ENCODE data around the gene TSBP1. TPM values are rescaled to one million over a fixed set of nuclear protein-coding genes. Genes with fewer than 3 reads are reported as not detected.
"Not testable (repeated sequence)": the region's sequence is repeated elsewhere in the genome, so short reads cannot be mapped to it uniquely, and the experiment has no call there.

The TSBP1 gene
- total RNA-seq, 2 donors from 2014 or later = not detected

GRCh38 chr6:32393665-32394420, 22.1 kb upstream of the TSBP1 start:
- Mint-ChIP-seq H3K4me1 (ENCODE audit: low read depth in 2 of 2) (peaks cover 0 to 7% of the 10 kb centered on the region in 2 donors), H3K27ac (no peak overlapping the region), H3K9me3 (no peaks in the 10 kb centered on the region), H3K27me3 (peaks cover 8 to 24% of the 10 kb centered on the region in 2 donors), H3K4me3 (no peak overlapping the region), H3K36me3 (no peaks in the 10 kb centered on the region)
- no peak for DNase-seq (ENCODE audit: low spot score)
- no peak for ATAC-seq

DNA sequence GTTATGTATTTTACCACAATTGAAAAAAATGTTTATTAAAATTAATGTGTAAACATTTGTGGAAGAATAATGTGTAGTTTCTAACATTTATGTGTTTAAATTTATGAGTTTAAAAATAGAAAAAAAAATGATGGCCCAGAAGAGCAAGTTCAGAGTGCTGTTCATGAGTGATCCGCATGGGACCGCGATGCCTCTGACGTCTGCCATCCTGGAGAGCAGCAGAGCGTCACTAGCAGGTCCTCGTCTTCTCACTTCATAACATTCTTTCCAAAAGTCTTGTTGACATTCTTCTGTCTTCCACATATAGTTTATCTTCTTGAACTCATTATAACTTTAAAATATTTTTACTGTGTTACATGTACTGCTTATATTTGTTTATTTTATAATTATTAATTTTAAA, 19.8 kb upstream of the TSBP1 start:
- DNase-seq (ENCODE audit: low spot score) = no peak
- Mint-ChIP-seq H3K9me3 (no peaks in the 10 kb centered on the region), H3K4me1 (ENCODE audit: low read depth in 2 of 2) (no peaks in the 10 kb centered on the region), H3K27ac (no peak overlapping the region), H3K4me3 (no peak overlapping the region), H3K36me3 (no peaks in the 10 kb centered on the region), H3K27me3 (peaks cover 15 to 30% of the 10 kb centered on the region in 2 donors)
- no peak for ATAC-seq

- H3K9me3 Mint-ChIP-seq = no peaks in the 10 kb centered on the region
- no peak overlapping the region for H3K27ac Mint-ChIP-seq
- H3K4me1 Mint-ChIP-seq (ENCODE audit: low read depth in 2 of 2) = no peaks in the 10 kb centered on the region
- no peaks in the 10 kb centered on the region for H3K36me3 Mint-ChIP-seq
- peaks cover 15 to 18% of the 10 kb centered on the region in 2 donors for H3K27me3 Mint-ChIP-seq
- no peak for DNase-seq (ENCODE audit: low spot score)
- H3K4me3 Mint-ChIP-seq = no peak overlapping the region
- ATAC-seq = no peak
Measured at GRCh38 chr6:32387589-32388340, 16.1 kb upstream of the TSBP1 start.

GRCh38 chr6:32386040-32386439, 14.3 kb upstream of the TSBP1 start:
- Mint-ChIP-seq H3K4me3 (no peak overlapping the region), H3K9me3 (no peaks in the 10 kb centered on the region), H3K36me3 (no peaks in the 10 kb centered on the region), H3K27me3 (peaks cover 15% of the 10 kb centered on the region in 2 donors), H3K27ac (no peak overlapping the region), H3K4me1 (ENCODE audit: low read depth in 2 of 2) (no peaks in the 10 kb centered on the region)
- DNase-seq (ENCODE audit: low spot score) (no peak), ATAC-seq (no peak)

DNA sequence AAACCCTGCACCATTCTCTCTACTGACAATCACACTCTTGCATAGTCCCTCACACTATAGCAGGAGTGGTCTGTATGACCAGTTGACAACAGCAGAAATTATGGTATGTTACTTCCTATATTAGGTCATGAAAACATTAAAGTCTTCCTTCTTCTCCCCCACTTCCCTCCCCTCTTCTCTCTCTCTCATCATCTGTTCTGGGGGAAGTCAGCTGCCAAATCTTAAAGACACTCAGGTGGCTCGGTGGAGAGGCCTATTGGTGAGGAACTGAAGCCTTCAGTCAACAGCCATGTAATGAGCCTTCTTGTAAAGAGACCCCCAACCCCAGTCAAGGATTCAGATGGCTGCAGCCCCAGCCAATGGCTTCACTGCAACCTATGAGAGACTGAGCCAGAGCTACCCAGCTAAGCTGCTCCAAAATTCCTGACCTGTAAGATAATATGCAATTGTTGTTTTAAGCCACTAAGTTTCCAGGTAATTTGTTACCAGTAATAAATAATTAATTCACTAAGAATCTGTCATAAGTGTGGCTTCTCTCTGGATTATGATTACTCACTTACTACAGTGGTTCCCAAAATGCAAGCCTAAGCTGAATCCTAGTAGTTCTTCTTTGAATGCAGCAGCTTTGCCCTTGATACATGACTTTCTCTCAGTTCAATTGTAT, 11.2 kb upstream of the TSBP1 start:
- Mint-ChIP-seq H3K9me3 (no peaks in the 10 kb centered on the region), H3K4me3 (no peak overlapping the region), H3K27me3 (peaks cover 7 to 16% of the 10 kb centered on the region in 2 donors), H3K27ac (no peak overlapping the region), H3K4me1 (ENCODE audit: low read depth in 2 of 2) (no peaks in the 10 kb centered on the region), H3K36me3 (no peaks in the 10 kb centered on the region)
- ATAC-seq (no peak), DNase-seq (ENCODE audit: low spot score) (no peak)

- H3K36me3 Mint-ChIP-seq = no peaks in the 10 kb centered on the region
- H3K27me3 Mint-ChIP-seq = peaks cover 10 to 20% of the 10 kb centered on the region in 2 donors
- H3K4me1 Mint-ChIP-seq (ENCODE audit: low read depth in 2 of 2) = no peaks in the 10 kb centered on the region
- ATAC-seq (no peak), DNase-seq (ENCODE audit: low spot score) (no peak)
- H3K4me3 Mint-ChIP-seq = no peak overlapping the region
- no peak overlapping the region for H3K27ac Mint-ChIP-seq
- H3K9me3 Mint-ChIP-seq = no peaks in the 10 kb centered on the region
Measured at GRCh38 chr6:32379545-32379944, 7.8 kb upstream of the TSBP1 start.

GRCh38 chr6:32375739-32376529, 4.2 kb upstream of the TSBP1 start:
- no peaks in the 10 kb centered on the region for H3K36me3 Mint-ChIP-seq
- ATAC-seq = no peak

GRCh38 chr6:32371229-32371628, 474 bp downstream of the TSBP1 start:
- Mint-ChIP-seq H3K27ac (no peak overlapping the region), H3K4me3 (no peak overlapping the region), H3K36me3 (no peaks in the 10 kb centered on the region), H3K27me3 (peaks cover 10 to 21% of the 10 kb centered on the region in 2 donors), H3K9me3 (no peaks in the 10 kb centered on the region), H3K4me1 (ENCODE audit: low read depth in 2 of 2) (no peaks in the 10 kb centered on the region)
- no peak for ATAC-seq
- DNase-seq (ENCODE audit: low spot score) = no peak

More at GRCh38 chr6:32375739-32376529, 4.2 kb upstream of the TSBP1 start:
- H3K27ac Mint-ChIP-seq = no peak overlapping the region
- no peaks in the 10 kb centered on the region for H3K4me1 Mint-ChIP-seq (ENCODE audit: low read depth in 2 of 2)
- no peak overlapping the region for H3K4me3 Mint-ChIP-seq
- no peak for DNase-seq (ENCODE audit: low spot score)
- H3K27me3 Mint-ChIP-seq = peaks cover 21% of the 10 kb centered on the region in 2 donors
- H3K9me3 Mint-ChIP-seq = no peaks in the 10 kb centered on the region

DNA sequence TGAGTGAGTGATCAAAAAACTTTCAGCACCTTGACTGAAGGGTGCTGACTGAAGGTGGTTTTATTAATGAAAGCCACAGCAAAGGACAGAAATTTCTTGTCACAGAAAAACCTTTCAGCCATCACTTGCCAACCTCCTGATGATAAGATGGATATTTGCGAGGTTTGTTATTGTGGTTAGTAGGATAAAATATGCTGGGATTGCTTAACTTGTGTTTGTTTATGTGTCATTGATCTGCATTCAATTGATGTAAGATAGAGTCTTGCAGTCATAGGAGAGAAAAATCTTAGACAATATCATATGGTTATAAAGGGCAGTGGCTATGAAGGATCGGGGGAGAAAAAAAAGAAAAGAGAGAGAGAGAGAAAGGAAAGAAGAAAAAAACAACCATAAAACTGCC, 1.2 kb downstream of the TSBP1 start:
- H3K36me3 Mint-ChIP-seq = no peaks in the 10 kb centered on the region
- no peak overlapping the region for H3K27ac Mint-ChIP-seq

GRCh38 chr6:32369660-32370059, 2.0 kb downstream of the TSBP1 start:
- H3K4me1 Mint-ChIP-seq (ENCODE audit: low read depth in 2 of 2) = no peaks in the 10 kb centered on the region
- ATAC-seq (peak in 1 of 2 donors; percentile 67), DNase-seq (ENCODE audit: low spot score) (no peak)
- no peaks in the 10 kb centered on the region for H3K36me3 Mint-ChIP-seq
- no peak overlapping the region for H3K27ac Mint-ChIP-seq
- no peak overlapping the region for H3K4me3 Mint-ChIP-seq
- peaks cover 17 to 27% of the 10 kb centered on the region in 2 donors for H3K27me3 Mint-ChIP-seq
- H3K9me3 Mint-ChIP-seq = no peaks in the 10 kb centered on the region

More for the DNA sequence above, 1.2 kb downstream of the TSBP1 start:
- no peak overlapping the region for H3K4me3 Mint-ChIP-seq
- DNase-seq (ENCODE audit: low spot score) (no peak), ATAC-seq (no peak)
- H3K4me1 Mint-ChIP-seq (ENCODE audit: low read depth in 2 of 2) = no peaks in the 10 kb centered on the region
- peaks cover 10 to 22% of the 10 kb centered on the region in 2 donors for H3K27me3 Mint-ChIP-seq
- no peaks in the 10 kb centered on the region for H3K9me3 Mint-ChIP-seq

DNA sequence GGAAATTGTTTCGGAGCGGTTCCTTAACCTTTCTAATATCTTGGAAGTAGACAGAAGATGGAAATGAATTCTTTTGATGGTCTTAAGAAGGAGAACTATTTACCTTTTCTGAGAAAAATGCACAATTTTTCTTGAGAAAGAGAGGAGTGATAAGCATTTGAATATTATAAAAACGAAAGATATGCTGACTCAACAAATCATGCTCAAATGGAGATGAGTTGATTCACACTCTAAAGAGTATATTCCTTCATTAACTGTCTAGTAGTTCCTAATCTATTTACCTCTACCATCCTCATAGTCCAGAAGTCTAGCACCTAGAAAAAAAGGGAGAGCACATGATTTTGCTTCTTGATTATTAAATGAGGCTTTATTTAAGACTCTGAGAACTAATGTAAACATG, 4.1 kb downstream of the TSBP1 start:
- no peak for DNase-seq (ENCODE audit: low spot score)
- H3K27me3 Mint-ChIP-seq = peaks cover 30 to 34% of the 10 kb centered on the region in 2 donors
- no peaks in the 10 kb centered on the region for H3K36me3 Mint-ChIP-seq
- no peak overlapping the region for H3K27ac Mint-ChIP-seq
- no peak overlapping the region for H3K4me3 Mint-ChIP-seq
- no peaks in the 10 kb centered on the region for H3K9me3 Mint-ChIP-seq
- ATAC-seq = no peak
- no peaks in the 10 kb centered on the region for H3K4me1 Mint-ChIP-seq (ENCODE audit: low read depth in 2 of 2)

- not testable (repeated sequence) for ATAC-seq; H3K4me1 Mint-ChIP-seq (ENCODE audit: low read depth in 2 of 2); H3K27ac Mint-ChIP-seq; DNase-seq (ENCODE audit: low spot score); H3K9me3 Mint-ChIP-seq; H3K36me3 Mint-ChIP-seq; H3K4me3 Mint-ChIP-seq
- H3K27me3 Mint-ChIP-seq = peaks cover 9 to 14% of the 10 kb centered on the region in 2 donors
Measured at GRCh38 chr6:32359225-32359624, 12.5 kb downstream of the TSBP1 start.

- not testable (repeated sequence) for H3K4me3 Mint-ChIP-seq; H3K4me1 Mint-ChIP-seq (ENCODE audit: low read depth in 2 of 2); H3K36me3 Mint-ChIP-seq; DNase-seq (ENCODE audit: low spot score); H3K9me3 Mint-ChIP-seq; H3K27ac Mint-ChIP-seq; ATAC-seq
- peaks cover 9 to 14% of the 10 kb centered on the region in 2 donors for H3K27me3 Mint-ChIP-seq
Measured at GRCh38 chr6:32358548-32358947, 13.2 kb downstream of the TSBP1 start.
